ENCODE measurements around the gene NCKAP5.
A peak's percentile ranks its signal among the peaks of the same experiment; 100 is the strongest.

Gene NCKAP5

DNA sequence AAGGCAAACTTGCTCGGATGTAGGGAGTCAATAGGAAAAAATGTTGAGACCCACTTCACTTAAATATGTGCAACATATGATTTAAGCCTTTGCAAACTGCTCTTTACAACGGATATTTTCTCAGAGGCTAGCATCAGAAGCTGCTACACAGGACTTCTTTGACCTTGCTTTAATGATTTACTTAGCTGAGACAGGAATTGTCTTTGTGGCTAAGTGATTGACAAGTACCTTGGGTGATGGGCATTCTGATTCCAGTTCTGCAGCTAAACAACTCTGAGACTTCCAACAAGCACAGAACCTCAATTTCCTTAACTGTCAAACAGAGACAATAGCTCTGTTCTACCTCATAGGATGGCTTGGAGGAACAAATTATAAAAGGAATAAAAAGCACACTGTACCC is 150.2 kb downstream of the NCKAP5 start:
- H3K36me3 Mint-ChIP-seq (ENCODE audit: low read depth), result no peaks in the 10 kb centered on the region
- no peaks in the 10 kb centered on the region for H3K9me3 Mint-ChIP-seq
- H3K4me1 Mint-ChIP-seq, result peaks cover 37% of the 10 kb centered on the region
- no peak overlapping the region for H3K4me3 Mint-ChIP-seq
- H3K27ac Mint-ChIP-seq, result peak overlapping the region in 2 of 3 experiments; percentile 40 to 79
- H3K27me3 Mint-ChIP-seq (ENCODE audit: low read depth), result no peaks in the 10 kb centered on the region
- no peak for TF ChIP-seq CTCF (IDR thresholded peaks at IDR 0.05; ENCODE audit: unreplicated experiment in 3 of 3)

DNA sequence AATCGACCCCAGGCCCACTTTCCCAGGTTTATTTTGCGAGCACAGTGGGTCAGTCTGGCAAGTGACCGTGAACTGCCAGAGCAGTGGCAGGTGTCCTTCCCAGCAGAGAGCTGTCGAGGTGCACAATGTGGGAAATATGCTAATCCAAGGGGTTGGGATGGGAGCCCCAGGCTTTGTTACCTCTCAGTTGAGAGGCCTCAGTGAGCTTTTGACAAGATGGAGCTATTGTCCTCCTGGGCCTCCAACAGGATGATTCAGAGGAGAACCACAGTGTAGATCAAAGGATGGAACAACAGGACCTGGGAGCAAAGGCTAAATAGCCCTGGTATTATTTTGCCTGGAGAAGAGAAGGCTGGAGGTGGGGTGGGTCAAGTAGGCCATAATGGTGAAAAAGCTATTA is 150.8 kb downstream of the NCKAP5 start:
- H3K27ac Mint-ChIP-seq, result peak overlapping the region; percentile 4 to 79 (median 40)

DNA sequence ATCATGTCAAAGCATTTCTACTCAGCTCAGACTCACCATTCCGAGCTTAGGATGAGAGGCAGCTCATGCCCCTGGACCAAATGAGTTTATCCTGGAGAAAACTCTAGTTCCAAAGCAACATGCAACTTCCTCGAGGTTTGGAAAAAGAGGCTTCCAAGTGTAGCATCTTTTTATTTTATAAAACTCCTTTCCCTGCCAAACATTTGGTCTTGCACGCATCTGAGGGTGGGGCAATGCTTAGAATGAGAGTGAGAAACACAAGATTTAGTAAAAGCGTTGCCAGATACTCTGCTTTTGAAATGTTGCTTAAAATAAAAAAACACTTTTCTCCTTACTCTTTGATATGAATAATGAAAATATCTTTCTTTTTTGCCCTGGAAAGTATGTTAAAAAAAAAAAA is 151.5 kb downstream of the NCKAP5 start:
- H3K27ac Mint-ChIP-seq, result peak overlapping the region in 1 of 3 experiments; percentile 40
- no peak overlapping the region for H3K4me3 Mint-ChIP-seq
- H3K4me1 Mint-ChIP-seq, result peaks cover 33% of the 10 kb centered on the region
- no peaks in the 10 kb centered on the region for H3K36me3 Mint-ChIP-seq (ENCODE audit: low read depth)
- peaks cover 2% of the 10 kb centered on the region for H3K27me3 Mint-ChIP-seq (ENCODE audit: low read depth)
- TF ChIP-seq CTCF (IDR thresholded peaks at IDR 0.05; ENCODE audit: unreplicated experiment in 3 of 3), result no peak
- no peaks in the 10 kb centered on the region for H3K9me3 Mint-ChIP-seq

More for the DNA sequence above, 150.8 kb downstream of the NCKAP5 start:
- Mint-ChIP-seq H3K4me1 (peaks cover 37% of the 10 kb centered on the region), H3K36me3 (ENCODE audit: low read depth) (no peaks in the 10 kb centered on the region), H3K27me3 (ENCODE audit: low read depth) (no peaks in the 10 kb centered on the region), H3K9me3 (no peaks in the 10 kb centered on the region), H3K4me3 (no peak overlapping the region)
- no peak for TF ChIP-seq CTCF (IDR thresholded peaks at IDR 0.05; ENCODE audit: unreplicated experiment in 3 of 3)

GRCh38 chr2:133416146-133416545 is 152.1 kb downstream of the NCKAP5 start:
- H3K27ac Mint-ChIP-seq, result no peak overlapping the region
- peaks cover 27% of the 10 kb centered on the region for H3K4me1 Mint-ChIP-seq
- H3K27me3 Mint-ChIP-seq (ENCODE audit: low read depth), result peaks cover 4% of the 10 kb centered on the region
- H3K4me3 Mint-ChIP-seq, result no peak overlapping the region
- H3K36me3 Mint-ChIP-seq (ENCODE audit: low read depth), result no peaks in the 10 kb centered on the region
- TF ChIP-seq CTCF (IDR thresholded peaks at IDR 0.05; ENCODE audit: unreplicated experiment in 3 of 3), result no peak
- H3K9me3 Mint-ChIP-seq, result no peaks in the 10 kb centered on the region

DNA sequence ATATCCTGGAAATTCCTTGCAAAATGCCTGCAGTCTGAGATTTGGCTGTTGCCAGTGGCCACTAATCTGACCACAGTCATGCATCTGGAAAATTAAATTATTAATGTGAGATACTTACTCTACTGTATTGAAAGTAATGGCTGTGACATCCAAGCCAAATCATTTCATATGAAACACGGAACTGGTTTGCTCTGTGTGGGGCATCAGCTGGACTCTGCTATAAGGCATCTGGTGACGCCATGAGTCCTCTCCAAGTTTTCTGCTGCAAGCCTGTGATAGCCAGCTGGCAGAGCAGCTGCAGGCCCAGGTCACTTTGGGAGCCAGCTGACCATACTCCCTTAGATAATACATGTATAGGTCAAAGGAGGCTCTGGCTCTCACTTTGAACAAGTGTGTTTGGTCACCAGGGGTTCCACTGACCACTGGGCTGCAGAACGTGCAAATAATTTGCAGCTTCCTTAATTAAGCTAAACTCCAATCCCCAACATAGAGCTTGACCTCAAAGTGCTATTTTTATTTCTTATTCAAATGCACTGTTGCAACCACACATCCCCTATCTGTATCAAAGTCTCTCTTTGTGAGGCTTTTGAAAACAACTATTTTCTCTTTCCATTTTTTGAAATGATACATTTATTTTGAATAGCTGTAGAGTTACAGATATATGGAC is 152.9 kb downstream of the NCKAP5 start:
- Mint-ChIP-seq H3K27me3 (ENCODE audit: low read depth) (peaks cover 4% of the 10 kb centered on the region), H3K9me3 (no peaks in the 10 kb centered on the region), H3K27ac (no peak overlapping the region), H3K36me3 (ENCODE audit: low read depth) (no peaks in the 10 kb centered on the region), H3K4me1 (peaks cover 26% of the 10 kb centered on the region), H3K4me3 (no peak overlapping the region)
- no peak for TF ChIP-seq CTCF (IDR thresholded peaks at IDR 0.05; ENCODE audit: unreplicated experiment in 3 of 3)

Data from nephron (organoid).